ENCODE data around the gene FRRS1.

GRCh38 chr1:99717005-99717404, 49.4 kb downstream of the FRRS1 start:
- TF ChIP-seq CTCF (IDR thresholded peaks at IDR 0.05) (no peak), POLR2A (IDR thresholded peaks at IDR 0.05) (no peak)
